Renal cortex interstitium (tissue), 15 donors: ENCODE measurements around the gene LCE5A. TPM values are rescaled to one million over a fixed set of nuclear protein-coding genes. Genes with fewer than 3 reads are reported as not detected.
"Not testable (repeated sequence)": the region's sequence is repeated elsewhere in the genome, so short reads cannot be mapped to it uniquely, and the experiment has no call there.

ENCODE experiments used
- DNase-seq, 11 donors: peaks; one replicate each; pipeline ENCODE4 v3.0.0-alpha.2; 2013; ENCODE audit warnings: low read depth in 9 of 11, low spot score in 4 of 11; ENCODE audit errors: extremely low read depth in 1 of 11
- long read RNA-seq, 16 experiments: transcript quantifications; one replicate each; lab custom pipeline, GENCODE V29; 2026
- polyA plus RNA-seq, 3 donors: library from polyadenylated mRNA; unstranded; fragments of 120-200 nt; gene quantifications; one replicate each; pipeline ENCODE4 v1.2.1, GENCODE V29; 2013; ENCODE audit not compliant: insufficient read length in 3 of 3

The LCE5A gene
- polyA plus RNA-seq: not detected
- long read RNA-seq, donor 1: 0 reads
- long read RNA-seq, donor 2: 0 reads
- long read RNA-seq, donor 3: 0 reads
- long read RNA-seq, donor 4: 0 reads
- long read RNA-seq, donor 5: 0 reads
- long read RNA-seq, donor 6: 0 reads
- long read RNA-seq, donor 7: 0 reads
- long read RNA-seq, donor 8: 0 reads
- long read RNA-seq, donor 9: 0 reads
- long read RNA-seq, donor 10: 0 reads
- long read RNA-seq, donor 11: 0 reads
- long read RNA-seq, donor 12: 0 reads
- long read RNA-seq, donor 13: 0 reads
- long read RNA-seq, donor 14: 0 reads
- long read RNA-seq, donor 15: 0 reads
- long read RNA-seq, donor 16: 0 reads

- DNase-seq: no peak
Measured at GRCh38 chr1:152510503-152510902, at the start of gene LCE5A. LCE5A (plus strand) TSS chr1:152510803; CDS start chr1:152511535, 732 bp downstream.

GRCh38 chr1:152461544-152461943, 49.1 kb upstream of the LCE5A start:
- peak in 2 of 11 donors; percentile 32 to 37 for DNase-seq

GRCh38 chr1:152462636-152463035, 48.0 kb upstream of the LCE5A start:
- DNase-seq: no peak

- no peak for DNase-seq
Measured at GRCh38 chr1:152466217-152466616, 44.4 kb upstream of the LCE5A start.

- no peak for DNase-seq
Measured at GRCh38 chr1:152473887-152474537, 36.6 kb upstream of the LCE5A start.

- no peak for DNase-seq
Measured at GRCh38 chr1:152479792-152480595, 30.6 kb upstream of the LCE5A start.

GRCh38 chr1:152481869-152482664, 28.5 kb upstream of the LCE5A start:
- DNase-seq: no peak

- no peak for DNase-seq
Measured at GRCh38 chr1:152486400-152487006, 24.1 kb upstream of the LCE5A start.

GRCh38 chr1:152487871-152488270, 22.7 kb upstream of the LCE5A start:
- DNase-seq: no peak

- DNase-seq: not testable (repeated sequence)
Measured at GRCh38 chr1:152491537-152491936, 19.1 kb upstream of the LCE5A start.

GRCh38 chr1:152495066-152495675, 15.4 kb upstream of the LCE5A start:
- peak in 2 of 11 donors; percentile 4 to 8 for DNase-seq

- DNase-seq: no peak
Measured at GRCh38 chr1:152497273-152497672, 13.3 kb upstream of the LCE5A start.

GRCh38 chr1:152501704-152502103, 8.9 kb upstream of the LCE5A start:
- DNase-seq: no peak

- no peak for DNase-seq
Measured at GRCh38 chr1:152502496-152503180, 8.0 kb upstream of the LCE5A start.

GRCh38 chr1:152505083-152505482, 5.5 kb upstream of the LCE5A start:
- DNase-seq: no peak

GRCh38 chr1:152506899-152507498, 3.6 kb upstream of the LCE5A start:
- DNase-seq: no peak

GRCh38 chr1:152511596-152511995, 993 bp downstream of the LCE5A start:
- no peak for DNase-seq
